ENCODE measurements around the gene CAPN13. TPM values are rescaled to one million over a fixed set of nuclear protein-coding genes. Genes with fewer than 3 reads are reported as not detected.
A peak's percentile ranks its signal among the peaks of the same experiment; 100 is the strongest.

Gene CAPN13
- total RNA-seq, result 0.30 TPM

GRCh38 chr2:30807249-30807648, at the start of gene CAPN13:
CAPN13 (minus strand) TSS chr2:30807446; CDS start chr2:30787325, 20,121 bp downstream.
- DNase-seq, result no peak

- DNase-seq, result no peak
Observed at GRCh38 chr2:30847841-30848240, 40.6 kb upstream of the CAPN13 start.

- no peak for DNase-seq
Observed at GRCh38 chr2:30847329-30847728, 40.1 kb upstream of the CAPN13 start.

GRCh38 chr2:30828586-30828985, 21.3 kb upstream of the CAPN13 start:
- DNase-seq, result no peak

GRCh38 chr2:30826916-30827315, 19.7 kb upstream of the CAPN13 start:
- DNase-seq, result no peak

GRCh38 chr2:30826481-30826880, 19.2 kb upstream of the CAPN13 start:
- DNase-seq, result no peak

- no peak for DNase-seq
Observed at GRCh38 chr2:30823452-30823851, 16.2 kb upstream of the CAPN13 start.

GRCh38 chr2:30821960-30822359, 14.7 kb upstream of the CAPN13 start:
- DNase-seq, result no peak

GRCh38 chr2:30820381-30821055, 13.3 kb upstream of the CAPN13 start:
- DNase-seq, result no peak

GRCh38 chr2:30809938-30810337, 2.7 kb upstream of the CAPN13 start:
- DNase-seq, result no peak

- no peak for DNase-seq
Observed at GRCh38 chr2:30808695-30809094, 1.4 kb upstream of the CAPN13 start.

GRCh38 chr2:30803281-30803680, 4.0 kb downstream of the CAPN13 start:
- DNase-seq, result no peak

GRCh38 chr2:30802611-30803010, 4.6 kb downstream of the CAPN13 start:
- no peak for DNase-seq

- DNase-seq, result no peak
Observed at GRCh38 chr2:30801821-30802455, 5.3 kb downstream of the CAPN13 start.

- no peak for DNase-seq
Observed at GRCh38 chr2:30800159-30800558, 7.1 kb downstream of the CAPN13 start.

- no peak for DNase-seq
Observed at GRCh38 chr2:30799366-30799765, 7.9 kb downstream of the CAPN13 start.

GRCh38 chr2:30798536-30798991, 8.7 kb downstream of the CAPN13 start:
- DNase-seq, result peak; percentile 35

GRCh38 chr2:30797381-30798015, 9.7 kb downstream of the CAPN13 start:
- DNase-seq, result no peak

- DNase-seq, result no peak
Observed at GRCh38 chr2:30796699-30797098, 10.5 kb downstream of the CAPN13 start.

- DNase-seq, result no peak
Observed at GRCh38 chr2:30792521-30792920, 14.7 kb downstream of the CAPN13 start.

- no peak for DNase-seq
Observed at GRCh38 chr2:30790879-30791278, 16.4 kb downstream of the CAPN13 start.

GRCh38 chr2:30789670-30790210, 17.5 kb downstream of the CAPN13 start:
- DNase-seq, result no peak
